HEK293T (cell line): ENCODE measurements around the gene CLCN1.

Source experiments
- ARNT ChIP-seq: fragments of 450-650 bp; IDR thresholded peaks from 2 replicates; pipeline ENCODE4 v1.6.1; 2017; ENCODE audit warnings: mild to moderate bottlenecking
- BHLHE40 ChIP-seq: fragments of 450-650 bp; IDR thresholded peaks from 2 replicates; pipeline ENCODE4 v1.6.1; 2016; ENCODE audit warnings: mild to moderate bottlenecking, moderate library complexity, borderline replicate concordance
- CTBP1 ChIP-seq: fragments of 450-650 bp; IDR thresholded peaks from 2 replicates; pipeline ENCODE4 v1.6.1; 2016; ENCODE audit warnings: borderline replicate concordance
- ELF4 ChIP-seq: fragments of 450-650 bp; IDR thresholded peaks from 2 replicates; pipeline ENCODE4 v1.6.1; 2017; ENCODE audit warnings: antibody characterized with exemption
- FOXA1 ChIP-seq: fragments of 450-650 bp; IDR thresholded peaks from 2 replicates; pipeline ENCODE4 v1.6.1; 2016; ENCODE audit warnings: mild to moderate bottlenecking
- FOXK2 ChIP-seq: fragments of 450-650 bp; IDR thresholded peaks from 2 replicates; pipeline ENCODE4 v1.6.1; 2016; ENCODE audit warnings: mild to moderate bottlenecking
- FOXM1 ChIP-seq: fragments of 450-650 bp; IDR thresholded peaks from 2 replicates; pipeline ENCODE4 v1.6.1; 2017; ENCODE audit warnings: mild to moderate bottlenecking, borderline replicate concordance
- NFRKB ChIP-seq: fragments of 450-650 bp; IDR thresholded peaks from 2 replicates; pipeline ENCODE4 v1.6.1; 2016; ENCODE audit warnings: mild to moderate bottlenecking, moderate library complexity
- SP1 ChIP-seq: fragments of 450-650 bp; IDR thresholded peaks from 2 replicates; pipeline ENCODE4 v1.6.1; 2017
- SUZ12 ChIP-seq: fragments of 450-650 bp; IDR thresholded peaks from 2 replicates; pipeline ENCODE4 v1.6.1; 2016; ENCODE audit warnings: mild to moderate bottlenecking
- TARDBP ChIP-seq: fragments of 450-650 bp; IDR thresholded peaks from 2 replicates; pipeline ENCODE4 v1.6.1; 2016
- ZNF384 ChIP-seq: fragments of 450-650 bp; IDR thresholded peaks from 2 replicates; pipeline ENCODE4 v1.6.1; 2016
- TF ChIP-seq, protein P1 (sequence below): fragments of 450-650 bp; IDR thresholded peaks from 2 replicates; pipeline ENCODE4 v1.6.1; 2016

DNA sequence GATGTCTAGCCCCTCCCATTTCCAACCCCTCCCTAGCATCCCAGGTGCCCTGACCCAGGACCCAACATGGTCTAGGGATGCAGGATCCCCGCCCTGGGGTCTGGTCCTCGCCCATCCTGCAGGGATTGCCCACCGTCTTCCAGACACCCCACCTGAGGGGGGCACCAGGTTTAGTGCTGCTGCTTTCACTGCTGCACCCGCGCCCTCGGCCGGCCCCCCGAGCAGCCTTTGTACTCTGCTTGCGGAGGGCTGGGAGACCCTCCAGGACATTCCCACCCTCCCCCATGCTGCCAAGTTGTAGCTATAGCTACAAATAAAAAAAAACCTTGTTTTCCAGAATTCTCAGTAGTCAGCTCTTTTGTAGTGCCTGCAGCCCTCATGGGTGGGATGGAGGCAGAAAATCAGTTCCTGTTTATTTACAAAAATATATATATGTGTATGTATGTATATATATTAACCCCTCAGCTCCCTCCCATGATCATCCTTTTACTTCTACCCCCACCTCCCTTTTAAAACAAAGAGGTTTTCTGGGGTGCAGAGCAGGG is 74.9 kb downstream of the CLCN1 start:
- TF ChIP-seq BHLHE40 (no peak), ARNT (no peak), SP1 (no peak), FOXM1 (no peak), ELF4 (no peak), NFRKB (no peak), SUZ12 (no peak), CTBP1 (no peak), FOXA1 (no peak), TARDBP (no peak), ZNF384 (no peak), FOXK2 (no peak)
- TF ChIP-seq, protein P1, sequence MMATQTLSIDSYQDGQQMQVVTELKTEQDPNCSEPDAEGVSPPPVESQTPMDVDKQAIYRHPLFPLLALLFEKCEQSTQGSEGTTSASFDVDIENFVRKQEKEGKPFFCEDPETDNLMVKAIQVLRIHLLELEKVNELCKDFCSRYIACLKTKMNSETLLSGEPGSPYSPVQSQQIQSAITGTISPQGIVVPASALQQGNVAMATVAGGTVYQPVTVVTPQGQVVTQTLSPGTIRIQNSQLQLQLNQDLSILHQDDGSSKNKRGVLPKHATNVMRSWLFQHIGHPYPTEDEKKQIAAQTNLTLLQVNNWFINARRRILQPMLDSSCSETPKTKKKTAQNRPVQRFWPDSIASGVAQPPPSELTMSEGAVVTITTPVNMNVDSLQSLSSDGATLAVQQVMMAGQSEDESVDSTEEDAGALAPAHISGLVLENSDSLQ: no peak
